UCSD-AML1 (cell line): ENCODE results near the gene MTM1.

Experiments used
- DNase-seq: peaks from one replicate; lab custom pipeline; 2025; ENCODE audit not compliant: unreplicated experiment; lab: John Stamatoyannopoulos, UW

The MTM1 gene

GRCh38 chrX:150703695-150703974 lies 135.2 kb downstream of the MTM1 start:
- no peak for DNase-seq

DNA sequence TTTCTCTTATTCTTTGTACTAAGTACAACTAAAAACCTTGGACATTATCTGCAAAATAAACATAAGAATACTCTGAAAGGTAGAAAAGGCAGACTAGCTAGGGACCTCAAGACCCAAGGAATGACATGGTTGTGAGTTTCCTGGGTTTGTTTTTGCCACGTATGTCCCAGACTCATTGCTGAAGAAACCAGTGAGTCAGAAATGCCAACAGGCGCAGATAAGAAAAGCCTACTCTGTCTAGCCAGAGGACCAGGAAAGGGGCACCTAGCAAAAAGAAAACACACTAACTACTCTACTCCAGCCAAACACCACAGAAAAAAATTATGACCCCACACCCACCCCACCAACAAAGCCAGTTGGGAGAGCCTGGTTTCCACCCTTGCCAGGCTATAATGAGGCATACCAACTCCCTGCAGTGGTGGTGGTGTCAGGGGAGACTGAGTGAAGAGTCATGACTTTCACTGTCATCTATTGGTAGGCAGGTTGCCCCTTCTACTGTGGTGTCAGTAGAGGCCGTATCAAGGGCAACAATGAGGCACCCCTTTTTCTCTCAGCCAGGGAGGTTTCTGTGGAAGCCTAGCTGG lies 135.7 kb downstream of the MTM1 start:
- no peak for DNase-seq

GRCh38 chrX:150712619-150713018 lies 144.2 kb downstream of the MTM1 start:
- no peak for DNase-seq

DNA sequence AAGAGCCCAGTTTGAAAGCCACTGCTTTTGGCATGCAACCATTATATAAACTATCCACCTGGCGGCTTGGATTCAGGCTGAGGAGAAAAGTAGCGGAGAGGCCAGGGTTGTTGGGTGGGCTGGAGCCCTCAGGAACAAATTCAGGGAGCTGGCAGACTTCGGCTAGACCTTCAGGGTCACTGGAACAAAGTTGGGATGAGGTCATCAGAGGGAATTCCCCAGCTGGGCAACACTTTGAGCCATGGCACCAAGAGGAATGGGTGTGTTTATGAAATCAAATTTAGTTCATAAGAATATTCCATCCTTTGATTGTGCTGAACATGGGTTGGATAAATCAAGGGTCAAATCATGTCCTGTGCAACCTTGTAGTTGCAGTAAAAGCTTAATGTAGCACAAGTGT lies 146.8 kb downstream of the MTM1 start:
- DNase-seq, result no peak

GRCh38 chrX:150719621-150720020 lies 151.2 kb downstream of the MTM1 start:
- no peak for DNase-seq
